GM23338 (cell line): ENCODE results near the gene DHDDS. TPM values are rescaled to one million over a fixed set of nuclear protein-coding genes. Genes with fewer than 3 reads are reported as not detected.

Source experiments
- ATAC-seq: fragments of 200-7000 bp; cut with Tn5 transposase; 3 replicates; pipeline ENCODE4 v1.9.1; 2020
- DNase-seq: peaks from one replicate; pipeline ENCODE4 v3.0.0-alpha.2; 2015; ENCODE audit warnings: low spot score
- H2AFZ ChIP-seq: fragments of 200-600 bp; sonication (generic); 2 replicates; pipeline ENCODE4 v1.8.0; 2016; ENCODE audit warnings: antibody characterized with exemption, mild to moderate bottlenecking, moderate library complexity
- H3F3A ChIP-seq: fragments of 200-600 bp; sonication (generic); replicated peaks from 2 replicates; pipeline ENCODE4 v1.8.0; 2017; ENCODE audit warnings: antibody characterized with exemption, mixed run types, low read depth
- H3K27ac ChIP-seq: fragments of 200-600 bp; sonication (generic); 2 replicates; pipeline ENCODE4 v1.6.1; 2016; ENCODE audit warnings: low read depth
- H3K27me3 ChIP-seq: fragments of 200-600 bp; sonication (generic); 2 replicates; pipeline ENCODE4 v1.8.0; 2016; ENCODE audit warnings: mild to moderate bottlenecking, mixed run types, moderate library complexity; ENCODE audit not compliant: insufficient read depth
- H3K36me3 ChIP-seq: fragments of 200-600 bp; sonication (generic); 2 replicates; pipeline ENCODE4 v1.8.0; 2016; ENCODE audit warnings: mild to moderate bottlenecking; ENCODE audit not compliant: insufficient read depth
- H3K4me1 ChIP-seq: fragments of 200-600 bp; sonication (generic); 2 replicates; pipeline ENCODE4 v1.8.0; 2016; ENCODE audit warnings: mild to moderate bottlenecking, moderate library complexity; ENCODE audit not compliant: insufficient read depth
- H3K4me2 ChIP-seq: fragments of 200-600 bp; sonication (generic); 2 replicates; pipeline ENCODE4 v1.7.1; 2017; ENCODE audit warnings: mixed run types
- H3K4me3 ChIP-seq: fragments of 200-600 bp; sonication (generic); 2 replicates; pipeline ENCODE4 v1.6.1; 2016; ENCODE audit warnings: mixed run types
- H3K79me2 ChIP-seq: fragments of 200-600 bp; sonication (generic); replicated peaks from 2 replicates; pipeline ENCODE4 v1.8.0; 2017; ENCODE audit warnings: mild to moderate bottlenecking; ENCODE audit not compliant: insufficient read depth
- H3K9me2 ChIP-seq: fragments of 200-600 bp; sonication (generic); 2 replicates; pipeline ENCODE4 v1.8.0; 2017; ENCODE audit not compliant: insufficient read depth
- H4K20me1 ChIP-seq: fragments of 200-600 bp; sonication (generic); replicated peaks from 2 replicates; pipeline ENCODE4 v1.8.0; 2017; ENCODE audit warnings: mild to moderate bottlenecking; ENCODE audit not compliant: insufficient read depth
- H3K27ac Mint-ChIP-seq: 2 replicates; pipeline ENCODE4 v1.8.0; 2020; ENCODE audit warnings: inconsistent platforms, mild to moderate bottlenecking, moderate library complexity, mixed read lengths
- H3K27me3 Mint-ChIP-seq: 3 replicates; pipeline ENCODE4 v1.8.0; 2022; ENCODE audit warnings: low read depth, mild to moderate bottlenecking, moderate library complexity, mixed read lengths, inconsistent platforms; ENCODE audit not compliant: insufficient read depth, poor library complexity
- H3K36me3 Mint-ChIP-seq: 3 replicates; pipeline ENCODE4 v1.8.0; 2021; ENCODE audit warnings: low read depth, mild to moderate bottlenecking, inconsistent platforms, moderate library complexity, mixed read lengths
- H3K4me1 Mint-ChIP-seq: 3 replicates; pipeline ENCODE4 v1.8.0; 2020; ENCODE audit warnings: mild to moderate bottlenecking, inconsistent platforms, mixed read lengths
- H3K4me3 Mint-ChIP-seq: 3 replicates; pipeline ENCODE4 v1.8.0; 2021; ENCODE audit warnings: moderate library complexity, mild to moderate bottlenecking, inconsistent platforms, mixed read lengths
- H3K9me3 Mint-ChIP-seq: 3 replicates; pipeline ENCODE4 v1.8.0; 2020; ENCODE audit warnings: moderate library complexity, mild to moderate bottlenecking, inconsistent platforms, mixed read lengths
- CREB1 ChIP-seq: fragments of 250-450 bp; sonication (Bioruptor Pico); IDR thresholded peaks from 2 replicates; pipeline ENCODE4 v1.5.0; 2020; ENCODE audit warnings: low read depth, mild to moderate bottlenecking, moderate library complexity
- EZH2 ChIP-seq: fragments of 200-600 bp; sonication (generic); IDR thresholded peaks from one replicate; pipeline ENCODE4 v1.8.0; 2017; ENCODE audit warnings: antibody characterized with exemption, mild to moderate bottlenecking, low read depth; ENCODE audit not compliant: unreplicated experiment
- EZH2phosphoT487 ChIP-seq: fragments of 200-600 bp; sonication (generic); IDR thresholded peaks from one replicate; pipeline ENCODE4 v1.8.1; 2018; ENCODE audit warnings: antibody characterized with exemption; ENCODE audit not compliant: unreplicated experiment
- JUNB ChIP-seq: IDR thresholded peaks from one replicate; pipeline ENCODE4 v1.6.1; 2016; ENCODE audit warnings: antibody characterized with exemption; ENCODE audit not compliant: unreplicated experiment
- NANOG ChIP-seq: IDR thresholded peaks from 2 replicates; pipeline ENCODE4 v1.6.1; 2016; ENCODE audit warnings: antibody characterized with exemption, borderline replicate concordance
- POLR2AphosphoS5 ChIP-seq: IDR thresholded peaks from 2 replicates; pipeline ENCODE4 v1.6.1; 2016; ENCODE audit warnings: antibody characterized with exemption, low read depth
- STAT1 ChIP-seq: IDR thresholded peaks from one replicate; pipeline ENCODE4 v1.6.1; 2016; ENCODE audit warnings: antibody characterized with exemption; ENCODE audit not compliant: unreplicated experiment
- ZNF114 ChIP-seq: fragments of 250-450 bp; sonication (Bioruptor Pico); IDR thresholded peaks from 2 replicates; pipeline ENCODE4 v1.5.0; 2020; ENCODE audit warnings: mild to moderate bottlenecking, moderate library complexity
- ZNF331 ChIP-seq: fragments of 250-450 bp; sonication (Bioruptor Pico); IDR thresholded peaks from 2 replicates; pipeline ENCODE4 v1.5.0; 2020; ENCODE audit warnings: low read depth, mild to moderate bottlenecking, moderate library complexity
- polyA plus RNA-seq: library from polyadenylated mRNA; unstranded; fragments of >200 nt; fragmentation: Nextera tagmentation; extraction: Ambion mirVana; gene quantifications from 2 replicates; pipeline ENCODE4 v1.2.1, GENCODE V29; 2016
- total RNA-seq: library from RNA; depleted of rRNA; stranded (reverse); fragments of >200 nt; shearing (Covaris generic); gene quantifications from 2 replicates; pipeline ENCODE4 v1.2.3, GENCODE V29; 2014
- TF ChIP-seq, protein P1 (sequence below), 2 experiments: fragments of 200-600 bp in 1 of 2; sonication (generic) in 1 of 2; conservative IDR thresholded peaks; 2 replicates each; pipeline versions ENCODE4 v1.5.1 to v1.6.1; 2016 to 2017; ENCODE audit warnings: antibody characterized with exemption in 2 of 2, low read depth in 2 of 2, mild to moderate bottlenecking in 2 of 2, moderate library complexity in 1 of 2
- TF ChIP-seq, protein P2 (sequence below): IDR thresholded peaks from 2 replicates; pipeline ENCODE4 v1.6.1; 2016; ENCODE audit warnings: antibody characterized with exemption
- TF ChIP-seq, protein P3 (sequence below): fragments of 250-450 bp; sonication (Bioruptor Pico); IDR thresholded peaks from 2 replicates; pipeline ENCODE4 v1.5.0; 2020; ENCODE audit warnings: mild to moderate bottlenecking, moderate library complexity
- TF ChIP-seq, protein P4 (sequence below): IDR thresholded peaks from one replicate; pipeline ENCODE4 v1.6.1; 2018; ENCODE audit warnings: antibody characterized with exemption; ENCODE audit not compliant: unreplicated experiment

Gene DHDDS
- total and polyA plus RNA-seq, 2 experiments from 2014 or later = 32.6 to 49.5 TPM

DNA sequence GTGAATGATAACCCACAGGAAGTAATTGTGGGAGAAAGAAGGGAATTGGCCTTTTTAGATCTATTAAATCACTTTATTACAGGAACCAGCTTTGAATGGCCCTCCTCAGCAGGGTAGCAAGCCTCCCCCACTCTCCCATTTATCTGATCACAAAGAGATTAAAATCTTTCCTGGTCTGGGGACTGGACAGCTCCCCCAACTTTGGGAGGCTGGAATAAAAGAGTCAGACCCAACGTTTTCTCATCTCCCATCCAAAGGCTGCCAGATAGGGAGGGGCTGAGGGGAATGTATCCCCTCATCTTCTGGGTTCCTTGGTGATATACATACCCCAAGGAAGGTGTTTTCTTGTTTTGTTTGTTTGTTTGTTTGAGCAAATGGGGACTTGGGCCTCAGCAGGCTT, 19.1 kb upstream of the DHDDS start:
- Histone ChIP-seq H3K36me3 (peaks cover 29% of the 10 kb centered on the region; the same call in 1 of the 2 replicates), H3K79me2 (peaks cover 68% of the 10 kb centered on the region), H3K27ac (peak overlapping the region; percentile 100)

More for the DNA sequence above, 19.1 kb upstream of the DHDDS start:
- Mint-ChIP-seq H3K27ac (peak overlapping the region; percentile 97), H3K36me3 (peaks cover 72% of the 10 kb centered on the region), H3K4me1 (peaks cover 63% of the 10 kb centered on the region), H3K4me3 (peak overlapping the region; percentile 99), H3K27me3 (peaks cover 50% of the 10 kb centered on the region), H3K9me3 (peaks cover 4% of the 10 kb centered on the region; the same call in 1 of the 3 replicates)
- ATAC-seq = no peak
- Histone ChIP-seq H3K27me3 (no peaks in the 10 kb centered on the region), H2AFZ (no peak overlapping the region), H3K4me1 (peaks cover 59% of the 10 kb centered on the region), H3K4me3 (peak overlapping the region; percentile 96), H3K9me2 (no peaks in the 10 kb centered on the region), H4K20me1 (peaks cover 36% of the 10 kb centered on the region), H3K4me2 (peak overlapping the region; percentile 84), H3F3A (peaks cover 63% of the 10 kb centered on the region)
- no peak for DNase-seq
- TF ChIP-seq, protein P1, sequence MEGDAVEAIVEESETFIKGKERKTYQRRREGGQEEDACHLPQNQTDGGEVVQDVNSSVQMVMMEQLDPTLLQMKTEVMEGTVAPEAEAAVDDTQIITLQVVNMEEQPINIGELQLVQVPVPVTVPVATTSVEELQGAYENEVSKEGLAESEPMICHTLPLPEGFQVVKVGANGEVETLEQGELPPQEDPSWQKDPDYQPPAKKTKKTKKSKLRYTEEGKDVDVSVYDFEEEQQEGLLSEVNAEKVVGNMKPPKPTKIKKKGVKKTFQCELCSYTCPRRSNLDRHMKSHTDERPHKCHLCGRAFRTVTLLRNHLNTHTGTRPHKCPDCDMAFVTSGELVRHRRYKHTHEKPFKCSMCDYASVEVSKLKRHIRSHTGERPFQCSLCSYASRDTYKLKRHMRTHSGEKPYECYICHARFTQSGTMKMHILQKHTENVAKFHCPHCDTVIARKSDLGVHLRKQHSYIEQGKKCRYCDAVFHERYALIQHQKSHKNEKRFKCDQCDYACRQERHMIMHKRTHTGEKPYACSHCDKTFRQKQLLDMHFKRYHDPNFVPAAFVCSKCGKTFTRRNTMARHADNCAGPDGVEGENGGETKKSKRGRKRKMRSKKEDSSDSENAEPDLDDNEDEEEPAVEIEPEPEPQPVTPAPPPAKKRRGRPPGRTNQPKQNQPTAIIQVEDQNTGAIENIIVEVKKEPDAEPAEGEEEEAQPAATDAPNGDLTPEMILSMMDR (conservative IDR thresholded peaks at IDR 0.05; ENCODE audit: low read depth in 2 of 2) = no peak
- TF ChIP-seq, protein P2, sequence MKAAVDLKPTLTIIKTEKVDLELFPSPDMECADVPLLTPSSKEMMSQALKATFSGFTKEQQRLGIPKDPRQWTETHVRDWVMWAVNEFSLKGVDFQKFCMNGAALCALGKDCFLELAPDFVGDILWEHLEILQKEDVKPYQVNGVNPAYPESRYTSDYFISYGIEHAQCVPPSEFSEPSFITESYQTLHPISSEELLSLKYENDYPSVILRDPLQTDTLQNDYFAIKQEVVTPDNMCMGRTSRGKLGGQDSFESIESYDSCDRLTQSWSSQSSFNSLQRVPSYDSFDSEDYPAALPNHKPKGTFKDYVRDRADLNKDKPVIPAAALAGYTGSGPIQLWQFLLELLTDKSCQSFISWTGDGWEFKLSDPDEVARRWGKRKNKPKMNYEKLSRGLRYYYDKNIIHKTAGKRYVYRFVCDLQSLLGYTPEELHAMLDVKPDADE = no peak
- TF ChIP-seq ZNF331 (no peak), JUNB (no peak), EZH2phosphoT487 (no peak), CREB1 (CRISPR knock-in tag) (no peak), POLR2AphosphoS5 (no peak), EZH2 (no peak), ZNF114 (CRISPR knock-in tag) (no peak), NANOG (no peak), STAT1 (no peak)
- TF ChIP-seq, protein P3, sequence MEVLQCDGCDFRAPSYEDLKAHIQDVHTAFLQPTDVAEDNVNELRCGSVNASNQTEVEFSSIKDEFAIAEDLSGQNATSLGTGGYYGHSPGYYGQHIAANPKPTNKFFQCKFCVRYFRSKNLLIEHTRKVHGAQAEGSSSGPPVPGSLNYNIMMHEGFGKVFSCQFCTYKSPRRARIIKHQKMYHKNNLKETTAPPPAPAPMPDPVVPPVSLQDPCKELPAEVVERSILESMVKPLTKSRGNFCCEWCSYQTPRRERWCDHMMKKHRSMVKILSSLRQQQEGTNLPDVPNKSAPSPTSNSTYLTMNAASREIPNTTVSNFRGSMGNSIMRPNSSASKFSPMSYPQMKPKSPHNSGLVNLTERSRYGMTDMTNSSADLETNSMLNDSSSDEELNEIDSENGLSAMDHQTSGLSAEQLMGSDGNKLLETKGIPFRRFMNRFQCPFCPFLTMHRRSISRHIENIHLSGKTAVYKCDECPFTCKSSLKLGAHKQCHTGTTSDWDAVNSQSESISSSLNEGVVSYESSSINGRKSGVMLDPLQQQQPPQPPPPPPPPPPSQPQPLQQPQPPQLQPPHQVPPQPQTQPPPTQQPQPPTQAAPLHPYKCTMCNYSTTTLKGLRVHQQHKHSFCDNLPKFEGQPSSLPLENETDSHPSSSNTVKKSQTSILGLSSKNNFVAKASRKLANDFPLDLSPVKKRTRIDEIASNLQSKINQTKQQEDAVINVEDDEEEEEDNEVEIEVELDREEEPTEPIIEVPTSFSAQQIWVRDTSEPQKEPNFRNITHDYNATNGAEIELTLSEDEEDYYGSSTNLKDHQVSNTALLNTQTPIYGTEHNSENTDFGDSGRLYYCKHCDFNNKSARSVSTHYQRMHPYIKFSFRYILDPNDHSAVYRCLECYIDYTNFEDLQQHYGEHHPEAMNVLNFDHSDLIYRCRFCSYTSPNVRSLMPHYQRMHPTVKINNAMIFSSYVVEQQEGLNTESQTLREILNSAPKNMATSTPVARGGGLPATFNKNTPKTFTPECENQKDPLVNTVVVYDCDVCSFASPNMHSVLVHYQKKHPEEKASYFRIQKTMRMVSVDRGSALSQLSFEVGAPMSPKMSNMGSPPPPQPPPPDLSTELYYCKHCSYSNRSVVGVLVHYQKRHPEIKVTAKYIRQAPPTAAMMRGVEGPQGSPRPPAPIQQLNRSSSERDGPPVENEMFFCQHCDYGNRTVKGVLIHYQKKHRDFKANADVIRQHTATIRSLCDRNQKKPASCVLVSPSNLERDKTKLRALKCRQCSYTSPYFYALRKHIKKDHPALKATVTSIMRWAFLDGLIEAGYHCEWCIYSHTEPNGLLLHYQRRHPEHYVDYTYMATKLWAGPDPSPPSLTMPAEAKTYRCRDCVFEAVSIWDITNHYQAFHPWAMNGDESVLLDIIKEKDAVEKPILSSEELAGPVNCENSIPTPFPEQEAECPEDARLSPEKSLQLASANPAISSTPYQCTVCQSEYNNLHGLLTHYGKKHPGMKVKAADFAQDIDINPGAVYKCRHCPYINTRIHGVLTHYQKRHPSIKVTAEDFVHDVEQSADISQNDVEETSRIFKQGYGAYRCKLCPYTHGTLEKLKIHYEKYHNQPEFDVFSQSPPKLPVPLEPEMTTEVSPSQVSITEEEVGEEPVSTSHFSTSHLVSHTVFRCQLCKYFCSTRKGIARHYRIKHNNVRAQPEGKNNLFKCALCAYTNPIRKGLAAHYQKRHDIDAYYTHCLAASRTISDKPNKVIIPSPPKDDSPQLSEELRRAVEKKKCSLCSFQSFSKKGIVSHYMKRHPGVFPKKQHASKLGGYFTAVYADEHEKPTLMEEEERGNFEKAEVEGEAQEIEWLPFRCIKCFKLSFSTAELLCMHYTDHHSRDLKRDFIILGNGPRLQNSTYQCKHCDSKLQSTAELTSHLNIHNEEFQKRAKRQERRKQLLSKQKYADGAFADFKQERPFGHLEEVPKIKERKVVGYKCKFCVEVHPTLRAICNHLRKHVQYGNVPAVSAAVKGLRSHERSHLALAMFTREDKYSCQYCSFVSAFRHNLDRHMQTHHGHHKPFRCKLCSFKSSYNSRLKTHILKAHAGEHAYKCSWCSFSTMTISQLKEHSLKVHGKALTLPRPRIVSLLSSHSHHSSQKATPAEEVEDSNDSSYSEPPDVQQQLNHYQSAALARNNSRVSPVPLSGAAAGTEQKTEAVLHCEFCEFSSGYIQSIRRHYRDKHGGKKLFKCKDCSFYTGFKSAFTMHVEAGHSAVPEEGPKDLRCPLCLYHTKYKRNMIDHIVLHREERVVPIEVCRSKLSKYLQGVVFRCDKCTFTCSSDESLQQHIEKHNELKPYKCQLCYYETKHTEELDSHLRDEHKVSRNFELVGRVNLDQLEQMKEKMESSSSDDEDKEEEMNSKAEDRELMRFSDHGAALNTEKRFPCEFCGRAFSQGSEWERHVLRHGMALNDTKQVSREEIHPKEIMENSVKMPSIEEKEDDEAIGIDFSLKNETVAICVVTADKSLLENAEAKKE = no peak
- TF ChIP-seq, protein P4, sequence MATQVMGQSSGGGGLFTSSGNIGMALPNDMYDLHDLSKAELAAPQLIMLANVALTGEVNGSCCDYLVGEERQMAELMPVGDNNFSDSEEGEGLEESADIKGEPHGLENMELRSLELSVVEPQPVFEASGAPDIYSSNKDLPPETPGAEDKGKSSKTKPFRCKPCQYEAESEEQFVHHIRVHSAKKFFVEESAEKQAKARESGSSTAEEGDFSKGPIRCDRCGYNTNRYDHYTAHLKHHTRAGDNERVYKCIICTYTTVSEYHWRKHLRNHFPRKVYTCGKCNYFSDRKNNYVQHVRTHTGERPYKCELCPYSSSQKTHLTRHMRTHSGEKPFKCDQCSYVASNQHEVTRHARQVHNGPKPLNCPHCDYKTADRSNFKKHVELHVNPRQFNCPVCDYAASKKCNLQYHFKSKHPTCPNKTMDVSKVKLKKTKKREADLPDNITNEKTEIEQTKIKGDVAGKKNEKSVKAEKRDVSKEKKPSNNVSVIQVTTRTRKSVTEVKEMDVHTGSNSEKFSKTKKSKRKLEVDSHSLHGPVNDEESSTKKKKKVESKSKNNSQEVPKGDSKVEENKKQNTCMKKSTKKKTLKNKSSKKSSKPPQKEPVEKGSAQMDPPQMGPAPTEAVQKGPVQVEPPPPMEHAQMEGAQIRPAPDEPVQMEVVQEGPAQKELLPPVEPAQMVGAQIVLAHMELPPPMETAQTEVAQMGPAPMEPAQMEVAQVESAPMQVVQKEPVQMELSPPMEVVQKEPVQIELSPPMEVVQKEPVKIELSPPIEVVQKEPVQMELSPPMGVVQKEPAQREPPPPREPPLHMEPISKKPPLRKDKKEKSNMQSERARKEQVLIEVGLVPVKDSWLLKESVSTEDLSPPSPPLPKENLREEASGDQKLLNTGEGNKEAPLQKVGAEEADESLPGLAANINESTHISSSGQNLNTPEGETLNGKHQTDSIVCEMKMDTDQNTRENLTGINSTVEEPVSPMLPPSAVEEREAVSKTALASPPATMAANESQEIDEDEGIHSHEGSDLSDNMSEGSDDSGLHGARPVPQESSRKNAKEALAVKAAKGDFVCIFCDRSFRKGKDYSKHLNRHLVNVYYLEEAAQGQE = no peak
